Measurements from ENCODE around the gene MET.

- TF ChIP-seq CTCF (IDR thresholded peaks at IDR 0.05) (no peak), POLR2A (IDR thresholded peaks at IDR 0.05) (no peak)
Observed at GRCh38 chr7:116626886-116627285, 45.1 kb upstream of the MET start.
